ENCODE data around the gene DLG1. TPM values are rescaled to one million over a fixed set of nuclear protein-coding genes. Genes with fewer than 3 reads are reported as not detected.

DLG1 gene
- total RNA-seq, 4 donors from 2014 or later, result 71.4 to 90.4 (median 80.9) TPM

GRCh38 chr3:197269024-197269423 lies 29.4 kb downstream of the DLG1 start:
- no peaks in the 10 kb centered on the region for H3K9me3 ChIP-seq
- H3K4me3 ChIP-seq, result no peak overlapping the region
- no peak for TF ChIP-seq POLR2AphosphoS5 (IDR thresholded peaks at IDR 0.05)
- no peak for TF ChIP-seq POLR2A (IDR thresholded peaks at IDR 0.05)
- TF ChIP-seq CTCF (IDR thresholded peaks at IDR 0.05), result no peak
- TF ChIP-seq EP300 (IDR thresholded peaks at IDR 0.05), result no peak
- no peaks in the 10 kb centered on the region for H3K27me3 ChIP-seq
- no peaks in the 10 kb centered on the region for H3K36me3 ChIP-seq
- H3K4me1 ChIP-seq, result peaks cover 0 to 31% (median 0%) of the 10 kb centered on the region in 3 donors
- no peak overlapping the region for H3K27ac ChIP-seq
- WGBS, 2 donors (ENCODE audit: low coverage in 1 of 2), result 79 to 86% methylated on average over 3 of the region's 3 CpGs
- ATAC-seq, result no peak

GRCh38 chr3:197268294-197268693 lies 30.1 kb downstream of the DLG1 start:
- no peak overlapping the region for H3K27ac ChIP-seq
- no peak for ATAC-seq
- no peak for TF ChIP-seq POLR2AphosphoS5 (IDR thresholded peaks at IDR 0.05)
- no peak for TF ChIP-seq CTCF (IDR thresholded peaks at IDR 0.05)
- no peak for TF ChIP-seq POLR2A (IDR thresholded peaks at IDR 0.05)
- no peak for TF ChIP-seq EP300 (IDR thresholded peaks at IDR 0.05)
- H3K4me3 ChIP-seq, result no peak overlapping the region
- 25 to 35% methylated on average over 4 of the region's 4 CpGs for WGBS, 2 donors (ENCODE audit: low coverage in 1 of 2)
- peaks cover 0 to 4% of the 10 kb centered on the region in 2 donors for H3K36me3 ChIP-seq
- no peaks in the 10 kb centered on the region for H3K9me3 ChIP-seq
- H3K27me3 ChIP-seq, result no peaks in the 10 kb centered on the region
- H3K4me1 ChIP-seq, result peaks cover 0 to 31% (median 0%) of the 10 kb centered on the region in 3 donors

- H3K9me3 ChIP-seq, result no peaks in the 10 kb centered on the region
- TF ChIP-seq POLR2A (IDR thresholded peaks at IDR 0.05) (no peak), CTCF (IDR thresholded peaks at IDR 0.05) (no peak), EP300 (IDR thresholded peaks at IDR 0.05) (no peak), POLR2AphosphoS5 (IDR thresholded peaks at IDR 0.05) (no peak)
- H3K36me3 ChIP-seq, result peaks cover 0 to 10% of the 10 kb centered on the region in 2 donors
- no peak for ATAC-seq
- WGBS, 2 donors (ENCODE audit: low coverage in 1 of 2), result 100% methylated on average over 1 to 4 of the region's 4 CpGs
- no peaks in the 10 kb centered on the region for H3K27me3 ChIP-seq
- H3K4me3 ChIP-seq, result no peak overlapping the region
- peaks cover 0 to 26% (median 0%) of the 10 kb centered on the region in 3 donors for H3K4me1 ChIP-seq
- H3K27ac ChIP-seq, result no peak overlapping the region
Observed at GRCh38 chr3:197266331-197266730, 32.1 kb downstream of the DLG1 start.

- H3K9me3 ChIP-seq, result no peaks in the 10 kb centered on the region
- no peak overlapping the region for H3K4me3 ChIP-seq
- H3K27me3 ChIP-seq, result no peaks in the 10 kb centered on the region
- H3K4me1 ChIP-seq, result peaks cover 0 to 17% (median 0%) of the 10 kb centered on the region in 3 donors
- no peak for TF ChIP-seq POLR2A (IDR thresholded peaks at IDR 0.05)
- no peak for TF ChIP-seq CTCF (IDR thresholded peaks at IDR 0.05)
- no peak for TF ChIP-seq POLR2AphosphoS5 (IDR thresholded peaks at IDR 0.05)
- TF ChIP-seq EP300 (IDR thresholded peaks at IDR 0.05), result no peak
- H3K27ac ChIP-seq, result no peak overlapping the region
- no peak for ATAC-seq
- H3K36me3 ChIP-seq, result peaks cover 0 to 10% of the 10 kb centered on the region in 2 donors
Observed at GRCh38 chr3:197262709-197263108, 35.7 kb downstream of the DLG1 start.

GRCh38 chr3:197261164-197261509 lies 37.3 kb downstream of the DLG1 start:
- WGBS, 2 donors (ENCODE audit: low coverage in 1 of 2), result 100% methylated on average over 1 of the region's 1 CpG
- H3K9me3 ChIP-seq, result no peaks in the 10 kb centered on the region
- no peak for ATAC-seq
- H3K4me1 ChIP-seq, result peaks cover 0 to 23% (median 0%) of the 10 kb centered on the region in 3 donors
- H3K36me3 ChIP-seq, result peaks cover 0 to 10% of the 10 kb centered on the region in 2 donors
- H3K27ac ChIP-seq, result no peak overlapping the region
- no peaks in the 10 kb centered on the region for H3K27me3 ChIP-seq
- H3K4me3 ChIP-seq, result no peak overlapping the region
- TF ChIP-seq EP300 (IDR thresholded peaks at IDR 0.05) (no peak), POLR2A (IDR thresholded peaks at IDR 0.05) (no peak), CTCF (IDR thresholded peaks at IDR 0.05) (no peak), POLR2AphosphoS5 (IDR thresholded peaks at IDR 0.05) (no peak)
